DMS79 (cell line): ENCODE results near the gene COL6A3.

Experiments used
- DNase-seq: peaks from one replicate; lab custom pipeline; 2025; lab: John Stamatoyannopoulos, UW

Gene COL6A3

GRCh38 chr2:237444071-237444470, 30.1 kb upstream of the COL6A3 start:
- no peak for DNase-seq

GRCh38 chr2:237441605-237442274, 27.8 kb upstream of the COL6A3 start:
- no peak for DNase-seq

DNA sequence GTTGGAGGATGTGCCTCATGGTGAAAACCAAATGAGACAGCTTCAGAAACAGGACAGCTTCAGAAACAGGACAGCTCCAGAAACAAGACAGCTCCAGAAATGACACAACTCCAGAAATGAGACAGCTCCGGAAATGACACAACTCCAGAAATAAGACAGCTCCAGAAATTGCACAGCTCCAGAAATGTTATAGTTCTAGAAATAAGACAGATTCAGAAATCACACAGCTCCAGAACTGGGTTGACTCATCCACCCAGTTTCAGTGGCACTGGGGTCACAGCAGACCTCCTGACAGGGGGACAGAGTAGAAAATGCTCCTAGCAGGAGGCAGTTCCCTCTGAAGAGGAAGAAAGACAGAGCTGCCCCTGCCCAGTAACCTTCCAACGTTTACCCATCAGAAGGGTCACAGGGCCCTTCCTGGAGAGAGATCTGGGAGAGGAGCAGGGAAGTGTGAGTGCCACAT, 26.9 kb upstream of the COL6A3 start:
- DNase-seq = no peak

DNA sequence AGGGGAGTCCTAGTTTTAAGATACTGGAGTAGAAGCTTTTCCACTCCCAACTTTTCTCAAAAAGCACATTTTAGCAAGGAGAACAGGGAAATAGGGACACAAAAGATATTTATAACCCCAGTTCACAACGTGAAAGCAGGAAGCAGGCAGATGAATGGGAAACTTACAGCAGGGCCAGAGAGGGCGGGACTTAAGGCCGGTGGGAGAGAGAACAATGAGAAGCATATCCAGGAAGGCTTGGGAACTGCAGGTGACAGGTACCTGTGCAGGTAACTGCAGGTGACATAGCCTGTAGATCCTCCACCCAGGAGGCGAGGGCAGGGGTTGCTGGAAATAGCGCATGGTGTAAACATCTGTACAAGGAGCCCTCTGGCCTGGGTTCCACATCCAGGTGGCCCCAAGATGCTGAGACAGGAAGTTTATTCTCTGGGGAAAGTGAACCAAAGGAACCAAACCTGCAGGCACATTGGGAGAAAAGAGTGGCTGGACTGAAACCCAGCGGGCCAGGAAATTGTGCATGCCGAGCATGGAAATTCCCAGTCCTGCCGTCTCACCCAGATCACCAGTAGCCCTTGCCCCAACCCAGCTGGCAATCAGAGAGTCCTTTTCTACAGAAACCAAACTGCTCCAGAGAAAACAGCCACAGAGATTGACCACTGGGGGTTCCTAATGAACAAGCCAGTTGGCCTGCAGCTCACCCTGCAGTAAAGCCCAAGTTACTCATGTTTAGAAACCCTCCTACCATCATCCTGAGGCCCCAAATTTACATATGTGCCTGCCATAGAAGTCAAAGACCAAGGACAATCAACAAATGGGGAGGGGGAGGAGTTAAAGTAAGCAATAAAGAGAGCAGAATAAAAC, 24.3 kb upstream of the COL6A3 start:
- DNase-seq = no peak

- DNase-seq = no peak
Observed at GRCh38 chr2:237437566-237437965, 23.6 kb upstream of the COL6A3 start.

DNA sequence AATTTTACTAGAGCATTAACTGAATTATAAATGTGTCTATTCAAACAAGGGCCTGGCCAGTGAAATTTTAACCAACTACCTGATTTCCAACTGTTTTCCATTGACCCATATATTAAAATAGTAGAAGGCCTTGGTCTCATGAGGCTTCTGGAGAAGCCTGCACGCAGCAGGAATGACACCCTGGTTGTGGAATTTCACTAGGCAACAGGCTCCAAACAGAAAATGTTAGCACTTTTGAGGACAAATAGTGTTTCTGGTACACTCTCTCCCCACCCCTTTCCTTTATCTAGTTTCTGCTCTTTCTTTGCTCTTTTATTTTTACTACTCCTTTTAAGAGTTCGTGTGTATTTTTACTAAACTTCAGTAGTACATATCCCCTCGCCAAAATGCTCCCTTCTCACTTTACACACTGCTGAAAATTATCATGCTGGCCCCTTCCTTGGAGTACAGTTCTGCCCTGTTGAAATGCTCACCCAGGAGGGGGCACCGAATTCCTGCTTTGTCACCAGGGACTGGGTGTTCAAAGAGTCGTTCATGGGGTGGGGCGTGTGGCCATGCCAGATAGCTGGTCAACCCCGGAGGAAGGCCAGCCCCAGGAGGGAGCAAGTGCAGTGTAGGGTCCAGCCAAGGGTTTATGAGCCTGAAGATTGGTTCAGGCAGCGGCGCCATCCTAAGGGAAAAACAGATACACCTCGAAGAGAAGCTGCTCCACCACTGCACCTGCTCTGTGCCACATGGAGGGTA, 22.1 kb upstream of the COL6A3 start:
- no peak for DNase-seq

GRCh38 chr2:237434866-237435311, 20.9 kb upstream of the COL6A3 start:
- DNase-seq = no peak

DNA sequence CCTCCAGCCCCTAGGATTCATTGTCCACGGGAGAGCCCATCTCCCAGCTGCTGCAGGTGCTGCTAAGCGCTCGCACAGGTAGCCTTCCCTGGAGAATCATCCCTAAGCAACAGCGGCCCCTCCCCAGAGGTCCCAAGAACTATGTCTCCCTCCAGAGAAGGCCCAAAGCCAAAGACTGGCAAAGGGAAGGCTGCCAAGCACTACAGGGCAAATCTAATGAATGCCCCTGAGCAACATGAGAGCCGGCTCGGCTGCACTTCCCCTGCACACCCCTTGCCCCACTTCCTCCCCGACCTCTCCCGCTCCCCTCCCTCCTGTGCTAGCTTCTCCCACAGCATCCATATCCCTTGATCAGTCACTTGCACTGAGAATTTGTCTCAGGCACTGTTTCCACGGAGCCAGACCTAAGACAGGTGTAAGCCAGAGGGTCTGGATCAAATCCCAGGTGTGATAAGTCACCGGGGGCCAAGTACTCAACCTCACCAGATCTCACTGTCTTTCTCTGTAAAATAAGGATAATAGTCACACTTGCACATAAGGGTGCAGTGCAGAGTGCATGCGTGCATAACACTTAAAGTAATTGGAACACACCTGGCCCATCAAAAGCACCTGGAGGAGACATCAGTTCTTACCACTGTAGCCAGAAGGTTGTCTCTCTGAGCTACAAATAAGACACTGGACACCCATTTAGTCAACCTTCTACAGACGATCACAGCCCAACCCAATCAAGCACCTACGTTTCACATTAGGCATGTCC, 20.1 kb upstream of the COL6A3 start:
- no peak for DNase-seq

- no peak for DNase-seq
Observed at GRCh38 chr2:237432484-237433092, 18.6 kb upstream of the COL6A3 start.

GRCh38 chr2:237431837-237432236, 17.9 kb upstream of the COL6A3 start:
- no peak for DNase-seq

DNA sequence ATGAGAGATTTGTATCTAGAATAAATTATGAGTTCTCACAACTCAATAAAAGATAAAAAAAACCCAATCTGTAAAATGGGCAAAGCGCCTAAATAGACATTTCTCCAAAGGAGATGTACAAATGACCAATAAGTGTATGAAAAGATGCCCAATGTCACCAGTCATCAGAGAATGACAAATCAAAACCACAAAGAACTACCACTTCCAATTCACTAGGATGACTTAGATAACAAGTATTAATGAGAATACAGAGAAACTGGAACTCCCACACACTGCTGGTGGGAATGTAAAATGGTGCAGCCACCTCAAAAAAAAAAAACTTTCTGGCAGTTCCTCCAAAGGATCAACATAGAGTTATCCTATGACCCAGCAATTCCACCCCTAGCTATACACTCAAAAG, 17.4 kb upstream of the COL6A3 start:
- no peak for DNase-seq

DNA sequence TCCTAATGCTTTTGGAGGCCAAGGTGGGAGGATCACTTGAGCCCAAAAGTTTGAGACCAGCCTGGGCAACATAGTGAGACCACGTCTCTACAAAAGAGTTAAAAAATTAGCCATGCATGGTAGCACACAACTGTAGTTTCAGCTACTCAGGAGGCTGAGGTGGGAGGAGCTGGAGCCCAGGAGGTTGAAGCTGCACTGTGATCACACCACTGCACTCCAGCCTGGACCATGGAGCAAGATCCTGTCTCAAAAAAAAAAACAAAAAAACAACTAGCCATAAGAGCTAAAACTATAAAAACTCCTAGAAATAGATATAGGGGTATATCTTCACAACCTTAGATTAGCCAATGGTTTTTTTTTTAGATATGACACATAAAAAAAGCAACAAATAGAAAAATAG, 16.9 kb upstream of the COL6A3 start:
- DNase-seq = no peak

GRCh38 chr2:237429753-237430152, 15.8 kb upstream of the COL6A3 start:
- no peak for DNase-seq

GRCh38 chr2:237427769-237428506, 14.0 kb upstream of the COL6A3 start:
- DNase-seq = no peak

DNA sequence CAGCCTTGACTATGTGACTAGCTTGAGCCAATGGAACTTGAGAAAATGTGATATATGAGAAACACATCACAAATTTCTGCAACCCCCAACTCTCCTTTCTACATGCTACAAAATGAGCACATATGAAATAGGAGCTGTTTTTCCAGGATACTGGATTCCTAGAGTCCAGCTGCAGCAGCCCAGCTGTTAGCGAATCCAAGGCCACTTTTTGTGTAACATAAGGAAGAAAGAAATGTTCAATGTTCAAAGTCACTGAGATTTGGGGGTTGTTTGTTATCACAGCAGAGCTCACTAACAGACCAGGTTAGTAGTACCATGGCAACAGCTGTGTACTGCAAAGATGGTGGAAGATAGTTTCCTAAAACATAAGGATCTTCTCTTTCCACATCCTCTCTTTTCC, 12.6 kb upstream of the COL6A3 start:
- DNase-seq = no peak

- DNase-seq = no peak
Observed at GRCh38 chr2:237425320-237425719, 11.4 kb upstream of the COL6A3 start.

GRCh38 chr2:237424544-237424943, 10.6 kb upstream of the COL6A3 start:
- no peak for DNase-seq

DNA sequence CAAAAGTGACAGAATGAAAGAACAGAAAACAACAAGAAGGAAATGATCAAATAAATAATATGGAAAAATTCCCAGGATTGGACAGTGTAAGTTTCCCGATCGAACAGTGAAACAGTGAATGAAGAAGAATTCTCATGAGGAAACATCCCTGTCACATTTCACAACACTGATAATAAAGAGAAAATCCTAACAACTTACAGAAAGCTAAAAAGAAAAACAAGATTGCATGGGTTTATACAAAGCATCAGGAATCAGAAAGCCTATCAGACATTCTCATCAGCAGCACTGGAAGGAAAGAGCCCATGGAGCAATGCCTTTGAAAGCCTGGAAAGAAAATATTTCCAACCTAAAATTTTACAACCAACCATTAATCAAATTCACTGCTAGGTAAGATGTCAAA, 9.9 kb upstream of the COL6A3 start:
- DNase-seq = no peak

DNA sequence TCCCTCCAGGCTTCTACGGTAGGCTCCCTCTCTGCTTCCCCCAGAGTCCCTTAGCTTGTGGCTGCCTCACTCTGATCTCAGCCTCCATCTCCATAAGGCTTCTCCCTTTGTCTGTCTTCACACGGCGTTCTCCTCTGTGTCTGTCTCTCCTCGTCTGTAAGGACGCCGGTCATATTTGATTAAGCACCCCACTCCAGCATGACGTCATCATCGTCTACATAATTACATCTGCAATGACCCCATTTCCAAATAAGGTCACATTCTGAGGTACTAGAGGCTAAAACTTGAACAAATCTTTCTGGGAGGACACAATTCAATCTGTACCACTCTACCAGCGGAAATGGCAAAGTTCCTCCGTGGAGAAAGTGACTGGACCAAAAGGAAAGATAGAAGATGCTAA, 8.3 kb upstream of the COL6A3 start:
- no peak for DNase-seq

DNA sequence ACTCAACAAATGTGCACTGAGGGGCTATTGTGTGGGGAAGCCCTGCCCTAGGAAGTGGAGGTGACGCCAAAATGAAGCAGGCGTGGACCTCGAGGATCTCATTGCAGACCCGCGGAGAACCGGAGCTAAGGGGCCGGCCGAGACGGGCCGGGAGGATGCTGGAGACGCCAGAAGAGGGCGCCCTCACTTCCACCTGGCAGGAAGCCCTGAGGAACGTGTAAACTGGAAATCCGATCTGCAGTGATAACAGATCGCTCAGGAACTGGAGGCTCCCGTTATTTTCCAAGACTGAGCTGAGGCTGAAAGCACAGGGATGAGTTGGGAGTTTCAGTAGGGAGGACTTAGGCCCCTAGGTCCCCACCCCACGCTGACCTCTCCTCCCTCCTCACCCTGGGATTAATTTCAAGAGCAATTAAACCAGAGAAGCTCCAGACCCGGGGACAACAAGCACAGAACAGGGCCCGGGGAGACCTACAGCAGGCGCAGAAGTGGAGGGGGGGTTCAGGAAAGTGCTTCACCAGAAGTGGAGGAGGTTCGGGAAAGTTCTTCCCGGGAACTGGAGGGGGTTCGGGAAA, 7.7 kb upstream of the COL6A3 start:
- DNase-seq = no peak
